GM04503 (cell line): Measurements from ENCODE around the gene LRR1.
"Not testable (repeated sequence)": the region's sequence is repeated elsewhere in the genome, so short reads cannot be mapped to it uniquely, and the experiment has no call there.

ENCODE experiments used
- DNase-seq: peaks from one replicate; pipeline ENCODE4 v3.0.0-alpha.2; 2012; ENCODE audit warnings: low read depth

The LRR1 gene

DNA sequence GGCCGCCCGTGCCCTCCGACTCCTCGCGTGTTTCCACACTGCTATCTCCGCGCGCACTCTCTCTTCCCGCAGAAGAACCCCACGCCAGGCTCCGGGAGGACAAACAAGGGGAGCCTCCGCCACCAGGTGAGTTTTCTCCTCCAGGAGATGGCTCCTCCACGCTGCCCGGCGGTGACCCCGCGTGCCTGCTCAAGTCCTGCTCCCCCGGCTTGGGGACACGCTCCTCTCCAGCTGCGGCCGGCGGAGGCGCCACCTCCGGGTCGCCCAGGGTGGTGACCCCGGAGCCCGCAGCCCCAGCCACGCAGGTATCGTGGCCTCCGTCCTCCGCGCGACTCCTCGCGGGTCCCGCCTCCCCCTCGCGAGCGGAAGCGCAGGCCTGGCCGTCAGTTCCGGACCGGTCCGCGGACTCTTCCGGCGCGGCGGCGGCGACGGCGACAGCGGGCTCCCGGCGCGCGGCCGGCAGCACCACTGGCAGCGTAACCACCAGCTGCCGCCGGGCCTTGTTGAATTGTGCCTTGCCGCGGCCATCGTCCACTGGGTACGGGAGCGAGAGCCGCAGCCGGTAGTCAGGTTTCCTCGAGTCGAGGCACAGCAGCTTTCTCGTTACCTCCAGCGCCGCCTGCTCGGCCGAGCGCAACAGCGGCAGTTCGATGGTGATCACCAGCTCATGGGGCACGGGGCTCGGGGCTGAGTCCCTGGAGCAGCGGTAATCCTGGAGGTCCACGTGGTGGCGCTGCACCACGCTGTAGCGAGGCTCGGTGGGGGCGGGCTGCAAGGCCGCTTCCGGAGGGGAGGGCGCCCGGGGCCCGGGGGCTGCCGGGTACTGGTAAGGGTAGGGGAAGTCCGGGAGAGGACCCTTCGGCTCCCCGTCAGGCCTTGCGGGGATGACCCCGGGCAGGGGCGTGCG lies 35.2 kb downstream of the LRR1 start:
- DNase-seq: peak; percentile 54

DNA sequence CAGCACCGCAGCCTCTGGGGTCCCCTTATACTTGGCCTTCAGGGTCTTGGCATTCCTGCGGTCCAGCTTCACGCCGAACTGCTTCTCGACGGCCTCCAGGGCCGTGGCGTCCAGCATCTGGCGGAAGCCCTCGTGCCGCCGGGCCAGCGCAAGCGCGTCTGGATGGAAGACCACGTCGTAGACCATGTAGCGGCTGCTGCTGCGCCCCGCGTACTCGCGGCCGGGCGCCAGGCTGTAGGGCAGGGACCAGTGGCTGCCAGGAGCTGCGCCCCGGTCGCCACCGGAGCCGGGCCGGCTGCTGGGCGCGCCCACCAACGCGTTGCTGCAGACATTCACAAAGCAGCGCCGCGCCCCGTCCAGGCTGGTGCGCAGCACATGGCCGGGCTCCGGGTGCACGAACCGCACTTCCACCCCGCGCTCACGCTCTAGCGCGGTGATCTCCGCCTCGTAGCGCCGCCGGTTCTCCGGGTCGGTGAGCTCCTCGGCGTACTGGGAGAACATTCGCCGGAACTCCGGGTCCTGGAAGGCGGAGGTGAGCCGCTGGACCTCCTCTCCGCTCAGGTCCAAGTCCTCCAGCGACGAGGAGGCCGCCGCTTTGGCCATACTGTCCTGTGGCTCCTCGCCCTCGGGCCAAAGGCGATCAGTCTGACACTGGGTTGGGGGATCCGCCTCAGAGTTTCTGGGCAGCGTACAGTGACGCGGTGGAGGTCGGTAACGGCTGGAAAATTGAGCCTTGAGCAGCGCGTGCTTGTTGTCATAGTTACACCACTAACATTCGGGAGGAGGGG lies 36.0 kb downstream of the LRR1 start, which contains the start of gene DNAAF2:
Gene DNAAF2, minus strand, starts transcription at position 698 of the 788 bp plus-strand sequence. Its CDS starts 95 bp downstream, at position 603.
- no peak for DNase-seq

DNA sequence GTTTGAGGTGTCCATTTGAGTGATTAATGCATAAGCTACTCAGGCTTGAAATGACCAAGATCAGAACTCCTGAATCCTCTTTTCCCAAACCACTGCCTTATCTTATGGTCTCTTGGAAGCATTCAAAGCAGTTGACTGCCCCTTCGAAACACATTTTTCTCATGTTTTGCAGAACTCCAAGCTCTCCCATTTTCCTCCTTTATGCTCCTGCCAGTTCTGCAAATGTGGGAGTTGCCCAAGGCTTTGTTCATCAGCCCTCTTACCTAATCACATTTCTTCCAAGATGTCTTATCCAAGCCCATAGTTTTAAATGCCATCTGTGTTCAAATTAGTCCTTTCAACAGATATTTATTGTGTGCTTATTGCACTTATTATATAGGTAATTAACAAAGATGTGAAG lies 38.1 kb downstream of the LRR1 start:
- DNase-seq: no peak

DNA sequence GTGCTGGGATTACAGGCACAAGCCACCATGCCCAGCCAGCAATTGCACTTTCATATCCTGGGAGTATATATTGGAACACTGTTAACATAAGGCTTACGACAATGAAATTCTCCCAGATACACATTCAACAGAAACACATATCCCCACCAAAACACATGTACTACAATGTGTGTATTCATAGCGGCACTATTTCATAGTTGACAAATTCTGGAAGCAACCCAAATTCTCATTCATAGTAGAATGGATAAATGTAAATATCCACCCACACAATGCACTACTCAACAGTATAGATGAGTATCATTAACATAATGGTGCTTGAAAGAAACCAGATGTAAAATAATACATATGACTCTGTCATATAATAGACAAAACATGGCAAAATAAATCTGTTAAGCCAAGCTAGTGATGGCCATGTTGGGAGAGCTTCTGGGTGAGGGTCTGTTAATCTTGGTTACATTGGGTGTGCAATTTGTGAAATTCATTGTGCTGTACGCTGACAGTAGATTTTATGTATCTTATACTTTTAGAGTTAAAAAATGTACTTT lies 38.9 kb downstream of the LRR1 start:
- no peak for DNase-seq

DNA sequence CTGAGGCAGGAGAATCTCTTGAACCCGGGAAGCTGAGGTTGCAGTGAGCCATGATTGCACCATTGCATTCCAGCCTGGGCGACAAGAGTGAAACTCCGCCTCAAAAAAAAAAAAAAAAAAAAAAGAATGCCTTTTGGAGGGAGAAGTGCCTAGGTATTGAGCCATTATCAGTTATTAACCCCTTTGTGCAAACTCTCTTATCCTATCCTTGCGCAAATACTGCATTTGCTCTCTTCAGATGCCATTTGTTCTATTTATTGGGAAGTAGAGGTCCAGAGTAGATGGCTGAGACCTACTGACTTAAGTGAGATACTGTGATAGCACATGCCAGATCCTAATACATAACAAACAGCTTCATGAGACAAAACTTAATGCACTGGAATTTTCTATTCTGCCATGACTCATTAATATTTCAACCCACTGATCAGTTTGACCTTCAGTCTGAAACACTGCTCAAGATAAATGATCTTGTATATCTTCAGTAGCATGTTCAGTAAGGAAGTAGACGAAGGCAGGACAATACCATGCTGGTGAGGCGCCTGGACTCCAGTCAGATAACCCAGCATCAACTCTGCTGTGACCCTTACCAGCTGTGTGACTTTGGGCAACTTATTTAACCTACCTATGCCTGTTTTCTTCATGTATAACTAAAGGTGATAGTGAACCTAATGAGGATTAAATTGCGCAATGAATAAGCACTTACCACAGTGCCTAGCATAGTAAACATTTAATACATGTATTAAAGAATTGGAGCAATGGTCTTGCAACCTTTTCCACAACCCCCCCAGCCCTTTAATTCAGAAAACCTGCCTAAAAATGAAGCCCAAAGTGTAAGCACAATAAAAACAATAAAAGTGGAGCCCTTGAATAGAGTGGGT lies 42.0 kb downstream of the LRR1 start:
- DNase-seq: no peak

DNA sequence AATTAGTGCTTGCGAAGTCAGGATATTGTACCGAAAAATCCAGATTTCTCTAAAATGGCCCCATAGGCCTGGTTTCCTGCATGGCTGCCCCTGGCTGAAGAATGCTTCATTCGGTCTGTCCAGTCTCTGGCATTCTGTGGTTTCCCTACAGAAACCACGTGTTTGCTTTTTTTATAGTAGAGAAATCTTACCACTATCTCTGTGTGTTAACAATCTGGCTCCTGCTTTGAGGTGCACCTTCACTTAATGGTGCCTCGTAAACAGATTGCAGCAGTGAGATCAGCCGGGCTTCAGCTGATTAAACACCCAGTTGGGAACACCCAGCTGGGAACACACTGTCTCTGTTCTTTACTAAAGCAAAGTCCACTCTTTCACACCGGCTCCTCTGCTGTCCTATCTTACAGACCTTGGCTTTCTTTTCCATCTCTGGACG lies 43.0 kb downstream of the LRR1 start:
- no peak for DNase-seq

DNA sequence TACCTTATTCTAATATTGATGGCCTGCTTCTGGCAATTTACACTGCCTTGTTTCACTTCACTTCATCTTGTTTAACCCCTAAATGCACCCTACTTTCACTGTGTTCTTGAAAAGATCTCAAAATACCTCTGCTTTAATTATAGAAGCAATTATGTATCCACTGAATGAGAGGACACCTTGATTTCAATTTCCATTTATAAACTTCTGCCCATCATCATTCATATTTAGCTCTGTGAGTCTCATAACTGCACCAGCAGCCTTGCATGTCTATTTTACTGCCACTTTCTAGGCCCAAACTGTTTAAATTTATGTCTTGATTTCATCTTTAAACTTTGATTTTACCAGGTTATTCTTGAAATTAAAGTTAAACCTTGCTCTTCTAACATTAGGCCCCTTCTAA lies 43.4 kb downstream of the LRR1 start:
- DNase-seq: no peak

DNA sequence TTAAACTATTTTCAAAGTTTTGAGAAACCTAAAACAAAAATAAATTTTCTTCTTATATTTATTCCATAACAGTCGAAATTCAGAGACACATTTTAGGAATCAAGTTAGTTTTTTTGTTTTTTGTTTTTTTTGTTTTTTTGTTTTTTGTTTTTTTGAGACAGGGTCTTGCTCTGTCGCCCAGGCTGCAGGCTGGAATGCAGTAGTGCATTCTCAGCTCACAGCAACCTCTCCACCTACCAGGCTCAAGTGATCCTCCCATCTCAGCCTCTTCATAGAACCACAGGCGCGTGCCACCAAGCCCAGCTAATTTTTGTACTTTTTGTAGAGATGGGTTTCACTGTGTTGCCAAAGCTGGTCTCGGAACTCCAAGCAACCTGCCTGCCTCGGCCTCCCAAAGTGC lies 54.8 kb downstream of the LRR1 start:
- no peak for DNase-seq

DNA sequence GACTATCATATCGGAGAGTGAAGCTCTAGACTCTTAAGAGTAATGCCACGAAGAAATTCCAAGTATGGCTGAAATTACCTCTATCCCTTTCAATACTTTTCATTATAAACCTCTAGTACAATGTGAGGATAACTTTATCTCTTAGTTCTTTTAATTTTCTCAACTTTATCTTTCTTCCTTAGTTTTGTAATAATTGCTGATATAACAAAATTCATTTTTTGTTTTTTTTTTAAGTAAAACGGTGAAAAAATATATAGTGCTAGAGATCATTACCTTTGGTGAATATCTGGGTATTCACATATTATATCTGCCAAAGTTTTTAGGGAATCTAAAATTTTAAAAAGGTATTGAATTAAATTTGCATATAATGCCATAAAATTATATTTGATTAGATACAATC lies 55.8 kb downstream of the LRR1 start:
- DNase-seq: no peak

DNA sequence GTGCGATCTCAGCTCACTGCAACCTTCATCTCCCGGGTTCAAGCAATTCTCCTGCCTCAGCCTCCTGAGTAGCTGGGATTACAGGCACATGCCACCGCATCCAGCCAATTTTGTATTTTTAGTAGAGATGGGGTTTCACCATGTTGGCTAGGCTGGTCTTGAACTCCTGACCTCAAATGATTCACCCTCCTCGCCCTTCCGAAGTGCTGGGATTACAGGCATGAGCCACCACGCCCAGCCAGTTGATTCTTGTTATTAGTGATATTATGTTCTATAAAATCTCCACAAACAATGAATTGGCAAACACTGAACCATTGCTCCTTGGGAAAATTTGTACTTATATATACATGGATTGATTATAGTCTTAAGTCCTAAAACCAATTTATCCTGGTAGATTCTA lies 58.8 kb downstream of the LRR1 start:
- DNase-seq: not testable (repeated sequence)

DNA sequence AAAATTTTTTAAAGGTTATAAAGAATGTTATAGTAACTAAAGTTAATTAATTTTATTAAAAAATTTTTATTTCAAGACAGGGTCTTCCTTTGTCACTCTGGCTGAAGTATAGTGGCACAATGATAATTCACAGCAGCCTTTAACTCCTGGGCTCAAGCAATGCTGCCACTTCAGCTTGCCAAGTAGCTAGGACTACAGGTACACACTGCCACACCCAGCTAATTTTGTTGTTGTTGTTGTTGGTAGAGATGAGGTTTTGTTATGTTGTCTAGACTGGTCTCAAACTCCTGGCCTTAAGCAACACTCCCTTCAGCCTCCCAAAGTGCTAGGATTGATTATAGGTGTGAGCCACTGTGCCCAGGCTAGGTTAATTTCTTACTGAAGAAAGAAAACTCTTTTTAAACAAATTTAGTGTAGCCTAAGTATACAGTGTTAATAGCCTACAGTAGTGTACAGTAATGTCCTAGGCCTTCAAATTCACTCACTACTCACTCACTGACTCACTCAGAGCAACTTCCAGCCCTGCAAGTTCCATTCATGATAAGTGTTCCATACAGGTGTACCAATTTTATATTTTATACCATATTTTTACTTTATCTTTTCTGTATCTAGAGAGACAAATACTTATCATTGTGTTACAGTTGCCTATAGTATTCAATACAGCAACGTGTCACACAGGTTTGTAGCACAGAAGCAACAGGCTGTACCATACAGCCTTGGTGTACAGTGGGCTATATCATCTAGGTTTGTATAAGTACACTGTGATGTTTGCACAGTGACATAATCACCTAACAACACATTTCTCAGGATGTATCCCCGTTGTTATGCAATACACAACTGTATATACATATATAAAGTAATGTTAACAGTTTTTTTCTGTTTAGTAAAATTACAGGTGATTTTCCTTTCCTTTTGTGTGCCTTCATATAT lies 61.1 kb downstream of the LRR1 start:
- no peak for DNase-seq
